H1 (cell line): ENCODE results near the gene PTPRC. TPM values are rescaled to one million over a fixed set of nuclear protein-coding genes. Genes with fewer than 3 reads are reported as not detected.

ENCODE experiments used
- CTCF ChIA-PET: fragments of 300-600 bp; sonication (Branson Sonifier 250); formaldehyde crosslinking; loops from one replicate; lab custom pipeline; 2021; ENCODE audit not compliant: partially characterized antibody; lab: Charles Lee
- POLR2A ChIA-PET: fragments of 300-600 bp; sonication (Branson Sonifier 250); formaldehyde crosslinking; loops from one replicate; lab custom pipeline; 2021; ENCODE audit warnings: inconsistent platforms; ENCODE audit not compliant: partially characterized antibody; lab: Charles Lee
- DNase-seq, 2 experiments: peaks; one replicate each; pipeline versions ENCODE4 v3.0.0 to v3.0.0-alpha.2; 2010 to 2022; ENCODE audit warnings: low spot score in 2 of 2, low read depth in 1 of 2, mixed read lengths in 1 of 2
- FAIRE-seq: peaks from 2 replicates; lab custom pipeline; 2011; peaks lifted over from hg19 to GRCh38; lab: Jason Lieb, UNC
- H2AFZ ChIP-seq: 2 replicates; pipeline ENCODE4 v1.8.1; 2012; ENCODE audit warnings: low read length, inconsistent platforms
- H2AK5ac ChIP-seq: 2 replicates; pipeline ENCODE4 v1.6.1; 2013; ENCODE audit warnings: low read depth, low read length
- H2BK120ac ChIP-seq: replicated peaks from 2 replicates; pipeline ENCODE3; 2013; ENCODE audit warnings: low read depth, low read length, inconsistent platforms
- H2BK12ac ChIP-seq: 2 replicates; pipeline ENCODE4 v1.6.1; 2013; ENCODE audit warnings: low read depth, low read length
- H2BK15ac ChIP-seq: 2 replicates; pipeline ENCODE4 v1.6.1; 2013; ENCODE audit warnings: low read length
- H2BK20ac ChIP-seq: 2 replicates; pipeline ENCODE4 v1.6.1; 2013; ENCODE audit warnings: low read length
- H2BK5ac ChIP-seq: 2 replicates; pipeline ENCODE4 v1.6.1; 2013; ENCODE audit warnings: low read depth, low read length
- H3K14ac ChIP-seq: 2 replicates; pipeline ENCODE4 v1.6.1; 2013; ENCODE audit warnings: inconsistent platforms; ENCODE audit not compliant: insufficient read length
- H3K18ac ChIP-seq: 2 replicates; pipeline ENCODE4 v1.6.1; 2013; ENCODE audit warnings: low read length; ENCODE audit errors: extremely low read depth
- H3K23ac ChIP-seq: 2 replicates; pipeline ENCODE4 v1.6.1; 2013; ENCODE audit warnings: inconsistent platforms; ENCODE audit not compliant: insufficient read length
- H3K23me2 ChIP-seq: 2 replicates; pipeline ENCODE4 v1.6.1; 2013; ENCODE audit warnings: low read depth, low read length
- H3K27ac ChIP-seq: 2 replicates; pipeline ENCODE4 v1.6.1; 2011; ENCODE audit warnings: low read depth, low read length, inconsistent platforms
- H3K27me3 ChIP-seq, 4 experiments: replicated peaks in 1 of 4; 1 replicate in 1 of 4; 2 replicates in 3 of 4; pipeline versions ENCODE4 v1.6.1 to v1.8.1; 2011 to 2013; ENCODE audit warnings: low read length in 3 of 4, mild to moderate bottlenecking in 3 of 4, inconsistent platforms in 2 of 4, mixed read lengths in 2 of 4, moderate library complexity in 1 of 4; ENCODE audit not compliant: control insufficient read depth in 3 of 4, insufficient read depth in 3 of 4; ENCODE audit errors: extremely low read depth in 1 of 4
- H3K36me3 ChIP-seq, 4 experiments: 2 replicates each; pipeline versions ENCODE4 v1.6.1 to v1.8.1; 2011 to 2013; ENCODE audit warnings: mild to moderate bottlenecking in 4 of 4, low read length in 3 of 4, moderate library complexity in 2 of 4, control low read depth in 1 of 4, inconsistent platforms in 1 of 4; ENCODE audit not compliant: insufficient read depth in 4 of 4, control insufficient read depth in 2 of 4
- H3K4ac ChIP-seq: replicated peaks from 2 replicates; pipeline ENCODE3; 2013; ENCODE audit warnings: low read length, low read depth, mixed read lengths, inconsistent platforms; ENCODE audit not compliant: insufficient read length
- H3K4me1 ChIP-seq, 4 experiments: replicated peaks in 1 of 4; 1 replicate in 1 of 4; 2 replicates in 3 of 4; pipeline versions ENCODE4 v1.6.1 to v1.8.1; 2011 to 2013; ENCODE audit warnings: low read length in 3 of 4, inconsistent platforms in 2 of 4, mixed read lengths in 1 of 4; ENCODE audit not compliant: insufficient read depth in 4 of 4, control insufficient read depth in 3 of 4
- H3K4me2 ChIP-seq, 2 experiments: 2 replicates each; pipeline versions ENCODE4 v1.6.1 to v1.8.1; 2011 to 2013; ENCODE audit warnings: low read depth in 2 of 2, low read length in 2 of 2, control low read depth in 1 of 2, inconsistent platforms in 1 of 2, mild to moderate bottlenecking in 1 of 2; ENCODE audit not compliant: insufficient read depth in 1 of 2
- H3K4me3 ChIP-seq, 4 experiments: fragments of 200-600, 300-600 bp in 1 of 4; sonication (generic), shearing (Covaris generic), sonication (Bioruptor Twin) in 1 of 4; 2 replicates each; pipeline versions ENCODE4 v1.5.1 to v1.8.1; 2011 to 2016; ENCODE audit warnings: low read length in 4 of 4, low read depth in 3 of 4, control low read depth in 2 of 4, inconsistent platforms in 2 of 4, mild to moderate bottlenecking in 2 of 4, mixed read lengths in 1 of 4, moderate library complexity in 1 of 4; ENCODE audit not compliant: insufficient read depth in 2 of 4; ENCODE audit errors: extremely low read depth in 1 of 4
- H3K56ac ChIP-seq: replicated peaks from 2 replicates; pipeline ENCODE3; 2013; ENCODE audit warnings: low read depth, mild to moderate bottlenecking, mixed read lengths, low read length, inconsistent platforms; ENCODE audit not compliant: insufficient read length
- H3K79me1 ChIP-seq: 2 replicates; pipeline ENCODE4 v1.6.1; 2013; ENCODE audit warnings: low read depth, low read length, control low read depth
- H3K79me2 ChIP-seq, 2 experiments: 2 replicates each; pipeline versions ENCODE4 v1.6.1 to v1.8.1; 2012 to 2013; ENCODE audit warnings: low read length in 2 of 2, mild to moderate bottlenecking in 2 of 2, inconsistent platforms in 1 of 2; ENCODE audit not compliant: insufficient read depth in 2 of 2, control insufficient read depth in 1 of 2
- H3K9ac ChIP-seq, 4 experiments: replicated peaks in 1 of 4; 1 replicate in 1 of 4; 2 replicates in 3 of 4; pipeline versions ENCODE4 v1.6.1 to v1.8.1; 2011 to 2013; ENCODE audit warnings: low read depth in 3 of 4, low read length in 3 of 4, control low read depth in 2 of 4, mild to moderate bottlenecking in 2 of 4, moderate library complexity in 2 of 4, inconsistent platforms in 1 of 4; ENCODE audit errors: extremely low read depth in 1 of 4
- H3K9me3 ChIP-seq, 2 experiments: 2 replicates each; pipeline versions ENCODE4 v1.6.1 to v1.8.1; 2012 to 2013; ENCODE audit warnings: mild to moderate bottlenecking in 2 of 2, moderate library complexity in 2 of 2, control low read depth in 1 of 2, inconsistent platforms in 1 of 2, low read depth in 1 of 2, low read length in 1 of 2, mixed read lengths in 1 of 2; ENCODE audit not compliant: insufficient read depth in 2 of 2
- H4K20me1 ChIP-seq, 2 experiments: replicated peaks in 1 of 2; 2 replicates each; pipeline versions ENCODE3 to v1.8.1; 2011 to 2013; ENCODE audit warnings: inconsistent platforms in 2 of 2, low read length in 2 of 2, mild to moderate bottlenecking in 1 of 2; ENCODE audit not compliant: insufficient read depth in 2 of 2, control insufficient read depth in 1 of 2
- H4K5ac ChIP-seq: 2 replicates; pipeline ENCODE4 v1.6.1; 2013; ENCODE audit warnings: low read length, low read depth, mixed read lengths, inconsistent platforms; ENCODE audit not compliant: insufficient read length
- H4K8ac ChIP-seq: 2 replicates; pipeline ENCODE4 v1.8.0; 2013; ENCODE audit warnings: mild to moderate bottlenecking, moderate library complexity, low read length, inconsistent platforms; ENCODE audit not compliant: insufficient read depth; ENCODE audit errors: extremely low read depth
- H4K91ac ChIP-seq: replicated peaks from 2 replicates; pipeline ENCODE3; 2013; ENCODE audit warnings: low read length, mixed read lengths, inconsistent platforms; ENCODE audit not compliant: insufficient read length
- BACH1 ChIP-seq: IDR thresholded peaks from 2 replicates; pipeline ENCODE4 v1.6.1; 2012; ENCODE audit warnings: low read length, improper control_type of control experiment
- BCL11A ChIP-seq, 2 experiments: IDR thresholded peaks; one replicate each; pipeline ENCODE4 v1.6.1; 2011; ENCODE audit warnings: low read depth in 2 of 2, low read length in 2 of 2, mild to moderate bottlenecking in 2 of 2
- CBX5 ChIP-seq: fragments of 300-800, 300-1000 bp; sonication (generic); IDR thresholded peaks from 2 replicates; pipeline ENCODE4 v1.7.1; 2016; ENCODE audit warnings: antibody characterized with exemption, low read length, low read depth
- FOSL1 ChIP-seq: IDR thresholded peaks from 2 replicates; pipeline ENCODE4 v1.6.1; 2011; ENCODE audit warnings: mild to moderate bottlenecking, low read depth, low read length, moderate library complexity; ENCODE audit not compliant: insufficient read depth
- GABPA ChIP-seq: IDR thresholded peaks from 2 replicates; pipeline ENCODE4 v1.6.1; 2011; ENCODE audit warnings: mild to moderate bottlenecking, low read length, moderate library complexity, borderline replicate concordance; ENCODE audit not compliant: insufficient read depth
- JUN ChIP-seq: IDR thresholded peaks from 2 replicates; pipeline ENCODE4 v1.6.1; 2011; ENCODE audit warnings: low read depth, mild to moderate bottlenecking, improper control_type of control experiment, low read length
- JUND ChIP-seq: IDR thresholded peaks from 2 replicates; pipeline ENCODE4 v1.6.1; 2011; ENCODE audit warnings: mild to moderate bottlenecking, improper control_type of control experiment, low read length
- KDM1A ChIP-seq: fragments of 200-600, 300-600 bp; sonication (generic); IDR thresholded peaks from 2 replicates; pipeline ENCODE4 v1.7.1; 2016; ENCODE audit warnings: mild to moderate bottlenecking, low read length, borderline replicate concordance
- KDM5A ChIP-seq: fragments of 200-600 bp; IDR thresholded peaks from 2 replicates; pipeline ENCODE4 v1.7.1; 2012; ENCODE audit warnings: mild to moderate bottlenecking, low read length, inconsistent platforms, mixed read lengths
- MAFK ChIP-seq: IDR thresholded peaks from 2 replicates; pipeline ENCODE4 v1.6.1; 2012; ENCODE audit warnings: low read depth, mild to moderate bottlenecking, improper control_type of control experiment, low read length
- NRF1 ChIP-seq: IDR thresholded peaks from 2 replicates; pipeline ENCODE4 v1.6.1; 2011; ENCODE audit warnings: mild to moderate bottlenecking, low read depth, low read length, improper control_type of control experiment
- POLR2A ChIP-seq, 2 experiments: IDR thresholded peaks; 1 replicate in 1 of 2; 2 replicates in 1 of 2; pipeline ENCODE4 v1.6.1; 2011; ENCODE audit warnings: low read depth in 2 of 2, low read length in 2 of 2, mild to moderate bottlenecking in 2 of 2; ENCODE audit errors: control extremely low read depth in 1 of 2
- RFX5 ChIP-seq: IDR thresholded peaks from 2 replicates; pipeline ENCODE4 v1.6.1; 2011; ENCODE audit warnings: low read depth, low read length, improper control_type of control experiment, borderline replicate concordance
- RNF2 ChIP-seq: fragments of 200-900, 300-1000 bp; sonication (generic); IDR thresholded peaks from 2 replicates; pipeline ENCODE4 v1.7.1; 2016; ENCODE audit warnings: borderline replicate concordance, low read depth, mild to moderate bottlenecking, antibody characterized with exemption, low read length; ENCODE audit not compliant: poor library complexity, severe bottlenecking; ENCODE audit errors: missing control alignments
- SAP30 ChIP-seq: fragments of 300-600 bp; sonication (generic); IDR thresholded peaks from 2 replicates; pipeline ENCODE4 v1.7.1; 2012; ENCODE audit warnings: low read length, moderate library complexity, mild to moderate bottlenecking, inconsistent platforms; ENCODE audit not compliant: insufficient read depth, insufficient replicate concordance
- SP4 ChIP-seq: IDR thresholded peaks from 2 replicates; pipeline ENCODE4 v1.6.1; 2012; ENCODE audit warnings: low read length, inconsistent platforms
- TEAD4 ChIP-seq: IDR thresholded peaks from 2 replicates; pipeline ENCODE4 v1.6.1; 2012; ENCODE audit warnings: low read depth, low read length, inconsistent platforms, mixed read lengths
- polyA plus RNA-seq, 7 experiments: library from polyadenylated mRNA; depleted of rRNA in 3 of 7; stranded (reverse) in 5 of 7; unstranded in 2 of 7; fragments of >200 nt in 5 of 7; fragments of 200-250 nt in 2 of 7; gene quantifications; 1 replicate in 5 of 7; 2 replicates in 1 of 7; 4 replicates in 1 of 7; pipeline versions ENCODE4 v1.2.1 to v1.2.3, GENCODE V29; 2011 to 2013; ENCODE audit warnings: missing spikeins in 2 of 7, mixed read lengths in 2 of 7
- total RNA-seq: library from RNA; stranded (reverse); fragmentation: NEBNext Ultra II Directional; extraction: Animal tissue kit (Norgen Biotek cat#: 25700); gene quantifications from 2 replicates; pipeline ENCODE4 v1.2.1, GENCODE V29; 2021

The PTPRC gene
- total and polyA plus RNA-seq, 2 of the 8 experiments (the other 6 are each of a cell fraction or from before 2014, with no cell fraction given), result 0.05 TPM; not detected in 1

GRCh38 chr1:198590454-198590853 lies 48.4 kb upstream of the PTPRC start:
- DNase-seq, result no peak
- Histone ChIP-seq H2BK15ac (no peak overlapping the region), H3K79me1 (no peaks in the 10 kb centered on the region), H2BK120ac (no peak overlapping the region), H3K23me2 (no peaks in the 10 kb centered on the region), H2BK12ac (no peak overlapping the region), H3K4me3 (no peak overlapping the region), H4K8ac (no peak overlapping the region), H3K23ac (no peak overlapping the region), H3K18ac (no peak overlapping the region), H3K9me3 (no peaks in the 10 kb centered on the region), H3K27me3 (no peaks in the 10 kb centered on the region), H3K79me2 (no peaks in the 10 kb centered on the region), H3K56ac (no peak overlapping the region), H4K20me1 (no peaks in the 10 kb centered on the region), H3K4me2 (no peak overlapping the region), H3K4me1 (no peaks in the 10 kb centered on the region), H3K27ac (no peak overlapping the region), H4K5ac (no peak overlapping the region), H2BK5ac (no peak overlapping the region), H3K9ac (no peak overlapping the region), H2AFZ (no peak overlapping the region), H2AK5ac (no peak overlapping the region), H3K14ac (no peak overlapping the region), H2BK20ac (no peak overlapping the region), H3K4ac (no peak overlapping the region), H3K36me3 (no peaks in the 10 kb centered on the region), H4K91ac (no peak overlapping the region)
- no peak for FAIRE-seq
- POLR2A ChIA-PET, result no interaction called here
- CTCF ChIA-PET, result no interaction called here
- TF ChIP-seq BCL11A (IDR thresholded peaks at IDR 0.05; ENCODE audit: low read depth in 2 of 2, low read length in 2 of 2) (no peak), NRF1 (no peak), POLR2A (IDR thresholded peaks at IDR 0.05; ENCODE audit: control extremely low read depth in 1 of 2, low read depth in 2 of 2, low read length in 2 of 2) (no peak), JUN (no peak), BACH1 (no peak), RFX5 (no peak), MAFK (no peak), GABPA (no peak), KDM5A (no peak), RNF2 (no peak), KDM1A (no peak), SP4 (no peak), FOSL1 (no peak), TEAD4 (no peak), JUND (no peak), SAP30 (no peak), CBX5 (no peak)
